OCI-LY7 (cell line): ENCODE results near the gene RETREG1.
"Not testable (repeated sequence)": the region's sequence is repeated elsewhere in the genome, so short reads cannot be mapped to it uniquely, and the experiment has no call there.

Experiments
- EZH2phosphoT487 ChIP-seq: fragments of 200-600 bp; sonication (generic); IDR thresholded peaks from 2 replicates; pipeline ENCODE4 v1.6.1; 2018; ENCODE audit warnings: low read depth, borderline replicate concordance, mild to moderate bottlenecking, mixed run types, antibody characterized with exemption, low read length, moderate library complexity, mixed read lengths
- TF ChIP-seq, protein P1 (sequence below): fragments of 200-600 bp; sonication (generic); conservative IDR thresholded peaks from 2 replicates; pipeline ENCODE4 v1.5.1; 2014; ENCODE audit warnings: mild to moderate bottlenecking, antibody characterized with exemption, low read length, moderate library complexity, mixed read lengths

- TF ChIP-seq, protein P1, sequence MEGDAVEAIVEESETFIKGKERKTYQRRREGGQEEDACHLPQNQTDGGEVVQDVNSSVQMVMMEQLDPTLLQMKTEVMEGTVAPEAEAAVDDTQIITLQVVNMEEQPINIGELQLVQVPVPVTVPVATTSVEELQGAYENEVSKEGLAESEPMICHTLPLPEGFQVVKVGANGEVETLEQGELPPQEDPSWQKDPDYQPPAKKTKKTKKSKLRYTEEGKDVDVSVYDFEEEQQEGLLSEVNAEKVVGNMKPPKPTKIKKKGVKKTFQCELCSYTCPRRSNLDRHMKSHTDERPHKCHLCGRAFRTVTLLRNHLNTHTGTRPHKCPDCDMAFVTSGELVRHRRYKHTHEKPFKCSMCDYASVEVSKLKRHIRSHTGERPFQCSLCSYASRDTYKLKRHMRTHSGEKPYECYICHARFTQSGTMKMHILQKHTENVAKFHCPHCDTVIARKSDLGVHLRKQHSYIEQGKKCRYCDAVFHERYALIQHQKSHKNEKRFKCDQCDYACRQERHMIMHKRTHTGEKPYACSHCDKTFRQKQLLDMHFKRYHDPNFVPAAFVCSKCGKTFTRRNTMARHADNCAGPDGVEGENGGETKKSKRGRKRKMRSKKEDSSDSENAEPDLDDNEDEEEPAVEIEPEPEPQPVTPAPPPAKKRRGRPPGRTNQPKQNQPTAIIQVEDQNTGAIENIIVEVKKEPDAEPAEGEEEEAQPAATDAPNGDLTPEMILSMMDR = not testable (repeated sequence)
- TF ChIP-seq EZH2phosphoT487 = not testable (repeated sequence)
These were observed 73.6 kb downstream of the RETREG1 start for GRCh38 chr5:16543206-16543605.
